GM12865 (cell line): Measurements from ENCODE around the gene SCN2A.

Experiments used
- DNase-seq: peaks from one replicate; pipeline ENCODE4 v3.0.0; 2010; ENCODE audit warnings: low read depth
- H3K4me3 ChIP-seq: 2 replicates; pipeline ENCODE4 v1.5.1; 2011; ENCODE audit warnings: mild to moderate bottlenecking, low read depth, low read length, control low read depth
- CTCF ChIP-seq: IDR thresholded peaks from 2 replicates; pipeline ENCODE4 v1.5.1; 2011; ENCODE audit warnings: low read length, control low read depth, low read depth, inconsistent platforms; ENCODE audit not compliant: insufficient read depth; ENCODE audit errors: missing control alignments

The SCN2A gene

GRCh38 chr2:165283342-165283741, 44.1 kb downstream of the SCN2A start:
- H3K4me3 ChIP-seq, result no peak overlapping the region
- no peak for TF ChIP-seq CTCF
- DNase-seq, result no peak

- TF ChIP-seq CTCF, result no peak
- H3K4me3 ChIP-seq, result no peak overlapping the region
- no peak for DNase-seq
Measured at GRCh38 chr2:165287094-165287778, 48.0 kb downstream of the SCN2A start.

GRCh38 chr2:165289069-165289468, 49.9 kb downstream of the SCN2A start:
- no peak overlapping the region for H3K4me3 ChIP-seq
- no peak for TF ChIP-seq CTCF
- no peak for DNase-seq

- DNase-seq, result peak; percentile 87
- TF ChIP-seq CTCF, result peak; percentile 77
- no peak overlapping the region for H3K4me3 ChIP-seq
Measured at GRCh38 chr2:165293440-165294420, 54.5 kb downstream of the SCN2A start.

GRCh38 chr2:165294912-165295311, 55.7 kb downstream of the SCN2A start:
- no peak for TF ChIP-seq CTCF
- DNase-seq, result no peak
- no peak overlapping the region for H3K4me3 ChIP-seq

GRCh38 chr2:165295643-165296042, 56.4 kb downstream of the SCN2A start:
- DNase-seq, result no peak
- H3K4me3 ChIP-seq, result no peak overlapping the region
- TF ChIP-seq CTCF, result no peak
